HCT116 (cell line): ENCODE data around the gene CACNA1C.

ENCODE experiments used
- CTCF ChIP-seq, 3 experiments: fragments of 200-600 bp in 1 of 3; sonication (generic) in 1 of 3; IDR thresholded peaks in 2 of 3; conservative IDR thresholded peaks in 1 of 3; 2 replicates each; pipeline ENCODE4 v1.5.1; 2012 to 2017; ENCODE audit warnings: low read depth in 2 of 3, low read length in 2 of 3, antibody characterized with exemption in 1 of 3, borderline replicate concordance in 1 of 3, control low read depth in 1 of 3, mild to moderate bottlenecking in 1 of 3, mixed read lengths in 1 of 3, mixed run types in 1 of 3, moderate library complexity in 1 of 3; ENCODE audit not compliant: insufficient read depth in 1 of 3
- POLR2AphosphoS5 ChIP-seq: IDR thresholded peaks from 2 replicates; pipeline ENCODE4 v1.6.1; 2011; ENCODE audit warnings: mild to moderate bottlenecking, low read depth, low read length, moderate library complexity

- TF ChIP-seq POLR2AphosphoS5 (no peak), CTCF (IDR thresholded peaks at IDR 0.05 in 2 of 3, conservative IDR thresholded peaks at IDR 0.05 in 1 of 3; ENCODE audit: borderline replicate concordance in 1 of 3, insufficient read depth in 1 of 3, low read depth in 2 of 3, low read length in 2 of 3) (peak; percentile 79 to 96 (median 93))
Observed at GRCh38 chr12:2057041-2057794, 4.4 kb downstream of the CACNA1C start.
